Hepatocyte (in vitro differentiated cells): ENCODE measurements around the gene PGBD2. TPM values are rescaled to one million over a fixed set of nuclear protein-coding genes. Genes with fewer than 3 reads are reported as not detected.

Experiments
- DNase-seq: peaks from one replicate; pipeline ENCODE4 v3.0.0-alpha.2; 2016; ENCODE audit warnings: low spot score
- H2AFZ ChIP-seq: fragments of 200-600 bp; sonication (generic); 2 replicates; pipeline ENCODE4 v1.6.0; 2016; ENCODE audit warnings: antibody characterized with exemption, mild to moderate bottlenecking
- H3K27ac ChIP-seq: fragments of 200-600 bp; sonication (generic); 2 replicates; pipeline ENCODE4 v1.5.1; 2016; ENCODE audit warnings: mild to moderate bottlenecking
- H3K27me3 ChIP-seq: fragments of 200-600 bp; sonication (generic); 2 replicates; pipeline ENCODE4 v1.6.1; 2016
- H3K36me3 ChIP-seq: fragments of 200-600 bp; sonication (generic); replicated peaks from 2 replicates; pipeline ENCODE4 v1.5.1; 2016; ENCODE audit warnings: low read depth; ENCODE audit not compliant: insufficient read depth
- H3K4me1 ChIP-seq: fragments of 200-600 bp; sonication (generic); 2 replicates; pipeline ENCODE4 v1.5.1; 2016; ENCODE audit warnings: mild to moderate bottlenecking, moderate library complexity; ENCODE audit not compliant: insufficient read depth
- H3K4me2 ChIP-seq: fragments of 200-600 bp; sonication (generic); 2 replicates; pipeline ENCODE4 v1.6.0; 2016
- H3K4me3 ChIP-seq: fragments of 200-600 bp; sonication (generic); 2 replicates; pipeline ENCODE4 v1.5.1; 2016; ENCODE audit warnings: mild to moderate bottlenecking
- H3K79me2 ChIP-seq: fragments of 200-600 bp; sonication (generic); 2 replicates; pipeline ENCODE4 v1.6.0; 2017; ENCODE audit warnings: mild to moderate bottlenecking
- H3K9me2 ChIP-seq: fragments of 200-600 bp; sonication (generic); replicated peaks from 2 replicates; pipeline ENCODE4 v1.6.0; 2017; ENCODE audit warnings: mild to moderate bottlenecking; ENCODE audit not compliant: insufficient read depth
- H3K9me3 ChIP-seq: fragments of 200-600 bp; sonication (generic); 2 replicates; pipeline ENCODE4 v1.5.1; 2016; ENCODE audit warnings: low read depth, mild to moderate bottlenecking
- H4K20me1 ChIP-seq: fragments of 200-600 bp; sonication (generic); 2 replicates; pipeline ENCODE4 v1.6.0; 2016; ENCODE audit warnings: mild to moderate bottlenecking; ENCODE audit not compliant: insufficient read depth, poor library complexity, severe bottlenecking
- EZH2 ChIP-seq: fragments of 200-600 bp; sonication (generic); IDR thresholded peaks from 2 replicates; pipeline ENCODE4 v1.6.1; 2016; ENCODE audit warnings: antibody characterized with exemption, mild to moderate bottlenecking, borderline replicate concordance
- EZH2phosphoT487 ChIP-seq: fragments of 200-600 bp; sonication (generic); IDR thresholded peaks from one replicate; pipeline ENCODE4 v1.6.1; 2018; ENCODE audit warnings: antibody characterized with exemption, mild to moderate bottlenecking, low read depth, moderate library complexity; ENCODE audit not compliant: unreplicated experiment, severe bottlenecking
- WGBS: methylation state at CpG from one replicate; pipeline ENCODE4 v1.1.6; 2016; ENCODE audit warnings: low lambda C conversion rate; ENCODE audit errors: missing lambda C conversion rate; 5-methylcytosine and 5-hydroxymethylcytosine counted together
- polyA plus RNA-seq: library from polyadenylated mRNA; unstranded; fragments of >200 nt; fragmentation: Nextera tagmentation; extraction: Ambion mirVana; gene quantifications from 2 replicates; pipeline ENCODE4 v1.2.1, GENCODE V29; 2016
- total RNA-seq: library from RNA; depleted of rRNA; stranded (reverse); fragments of >200 nt; gene quantifications from 2 replicates; pipeline ENCODE4 v1.2.3, GENCODE V29; 2014
- TF ChIP-seq, protein P1 (sequence below): fragments of 200-600 bp; sonication (generic); IDR thresholded peaks from 2 replicates; pipeline ENCODE4 v1.5.1; 2016; ENCODE audit warnings: antibody characterized with exemption, mild to moderate bottlenecking; ENCODE audit not compliant: poor library complexity

Gene PGBD2
- total and polyA plus RNA-seq, 2 experiments from 2014 or later, result 5.6 to 6.6 TPM

DNA sequence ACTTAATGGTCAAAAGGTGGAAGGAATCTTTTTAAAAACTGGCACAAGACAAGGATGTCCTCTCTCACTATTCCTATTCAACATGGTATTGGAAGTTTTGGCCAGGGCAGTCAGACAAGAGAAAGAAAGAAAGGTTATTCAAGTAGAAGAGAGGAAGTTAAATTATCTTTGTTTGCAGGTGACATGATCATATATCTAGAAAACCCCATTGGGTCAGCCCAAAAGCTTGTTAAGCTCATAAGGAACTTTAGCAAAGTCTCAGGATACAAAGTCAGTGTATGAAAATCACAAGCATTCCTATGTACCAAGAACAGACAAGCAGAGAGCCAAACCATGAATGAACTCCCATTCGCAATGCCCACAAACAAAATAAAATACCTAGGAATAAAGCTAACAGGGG lies 5.4 kb upstream of the PGBD2 start:
- Histone ChIP-seq H3K27me3 (peaks cover 5% of the 10 kb centered on the region), H3K4me1 (no peaks in the 10 kb centered on the region), H3K9me3 (no peaks in the 10 kb centered on the region), H3K4me3 (no peak overlapping the region), H3K79me2 (no peaks in the 10 kb centered on the region), H3K9me2 (no peaks in the 10 kb centered on the region), H3K36me3 (no peaks in the 10 kb centered on the region), H3K27ac (no peak overlapping the region), H2AFZ (no peak overlapping the region), H3K4me2 (no peak overlapping the region), H4K20me1 (no peaks in the 10 kb centered on the region)
- TF ChIP-seq, protein P1, sequence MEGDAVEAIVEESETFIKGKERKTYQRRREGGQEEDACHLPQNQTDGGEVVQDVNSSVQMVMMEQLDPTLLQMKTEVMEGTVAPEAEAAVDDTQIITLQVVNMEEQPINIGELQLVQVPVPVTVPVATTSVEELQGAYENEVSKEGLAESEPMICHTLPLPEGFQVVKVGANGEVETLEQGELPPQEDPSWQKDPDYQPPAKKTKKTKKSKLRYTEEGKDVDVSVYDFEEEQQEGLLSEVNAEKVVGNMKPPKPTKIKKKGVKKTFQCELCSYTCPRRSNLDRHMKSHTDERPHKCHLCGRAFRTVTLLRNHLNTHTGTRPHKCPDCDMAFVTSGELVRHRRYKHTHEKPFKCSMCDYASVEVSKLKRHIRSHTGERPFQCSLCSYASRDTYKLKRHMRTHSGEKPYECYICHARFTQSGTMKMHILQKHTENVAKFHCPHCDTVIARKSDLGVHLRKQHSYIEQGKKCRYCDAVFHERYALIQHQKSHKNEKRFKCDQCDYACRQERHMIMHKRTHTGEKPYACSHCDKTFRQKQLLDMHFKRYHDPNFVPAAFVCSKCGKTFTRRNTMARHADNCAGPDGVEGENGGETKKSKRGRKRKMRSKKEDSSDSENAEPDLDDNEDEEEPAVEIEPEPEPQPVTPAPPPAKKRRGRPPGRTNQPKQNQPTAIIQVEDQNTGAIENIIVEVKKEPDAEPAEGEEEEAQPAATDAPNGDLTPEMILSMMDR, result no peak
- 91% methylated on average over 1 of the region's 1 CpG for WGBS
- DNase-seq, result no peak

DNA sequence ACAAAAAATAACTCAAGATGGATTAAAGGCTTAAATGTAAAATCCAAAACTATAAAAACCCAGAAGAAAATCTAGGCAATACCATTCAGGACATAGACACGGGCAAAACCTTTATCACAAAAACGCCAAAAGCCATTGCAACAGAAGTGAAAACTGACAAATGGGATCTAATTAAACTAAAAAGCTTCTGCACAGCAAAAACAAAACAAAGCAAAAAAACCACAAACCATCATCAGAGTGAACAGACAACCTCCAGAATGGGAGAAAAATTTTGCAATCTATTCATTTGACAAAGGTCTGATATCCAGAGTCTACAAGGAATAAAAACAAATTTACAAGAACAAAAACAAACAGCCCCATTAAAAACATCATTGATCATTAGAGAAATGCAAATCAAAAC lies 4.5 kb upstream of the PGBD2 start:
- Histone ChIP-seq H3K79me2 (no peaks in the 10 kb centered on the region), H3K9me3 (no peaks in the 10 kb centered on the region), H3K27me3 (peaks cover 5% of the 10 kb centered on the region), H3K4me1 (no peaks in the 10 kb centered on the region), H3K36me3 (no peaks in the 10 kb centered on the region), H4K20me1 (no peaks in the 10 kb centered on the region), H3K4me3 (no peak overlapping the region), H3K27ac (no peak overlapping the region), H3K9me2 (no peaks in the 10 kb centered on the region), H3K4me2 (no peak overlapping the region), H2AFZ (no peak overlapping the region)
- no peak for DNase-seq
- no peak for TF ChIP-seq EZH2
- TF ChIP-seq, protein P1, result no peak
- no peak for TF ChIP-seq EZH2phosphoT487
- 90% methylated on average over 2 of the region's 2 CpGs for WGBS

DNA sequence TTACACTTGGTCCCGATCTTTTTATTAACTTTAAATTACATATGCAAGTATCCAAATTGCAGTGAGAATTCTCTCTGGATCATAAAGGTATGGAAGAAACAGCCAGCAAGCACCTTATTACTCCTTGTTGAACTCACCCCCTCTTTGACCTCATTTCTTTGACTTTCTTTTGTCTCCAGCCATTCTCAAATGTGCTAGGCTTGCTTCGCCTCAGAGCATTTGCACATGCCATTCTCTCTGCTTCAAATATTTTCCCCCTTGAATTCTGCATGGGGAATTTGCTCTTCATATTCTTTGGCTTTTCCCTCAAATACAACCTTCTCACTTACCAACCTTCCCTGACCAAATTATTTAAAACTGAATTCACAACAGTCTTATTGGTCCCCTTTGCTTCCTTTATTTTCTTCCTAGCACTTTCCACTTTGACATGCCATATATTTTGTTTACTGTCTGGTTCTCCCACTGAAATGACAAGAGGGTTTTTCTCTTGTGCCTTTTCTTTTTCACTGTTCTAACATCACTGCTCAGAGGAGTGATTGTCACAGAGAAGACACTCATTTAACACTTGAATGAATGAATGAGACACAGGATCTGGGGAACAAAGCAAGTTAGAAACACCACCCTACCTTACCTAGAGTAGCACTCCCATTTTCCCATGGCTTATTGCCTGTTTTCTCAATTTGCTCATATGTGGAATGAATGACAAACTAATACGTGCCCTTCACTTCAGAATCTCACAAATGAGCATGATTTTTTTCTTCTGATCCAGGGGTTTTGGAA lies 1.4 kb upstream of the PGBD2 start:
- Histone ChIP-seq H3K4me2 (no peak overlapping the region), H3K27me3 (peaks cover 5% of the 10 kb centered on the region), H3K79me2 (peaks cover 23% of the 10 kb centered on the region), H3K9me2 (no peaks in the 10 kb centered on the region), H3K9me3 (no peaks in the 10 kb centered on the region), H3K36me3 (no peaks in the 10 kb centered on the region), H3K4me1 (peaks cover 13% of the 10 kb centered on the region), H4K20me1 (no peaks in the 10 kb centered on the region), H3K27ac (no peak overlapping the region), H3K4me3 (no peak overlapping the region), H2AFZ (no peak overlapping the region)
- TF ChIP-seq, protein P1, result no peak
- TF ChIP-seq EZH2phosphoT487 (no peak), EZH2 (no peak)
- DNase-seq, result no peak
- 91% methylated on average over 3 of the region's 3 CpGs for WGBS

DNA sequence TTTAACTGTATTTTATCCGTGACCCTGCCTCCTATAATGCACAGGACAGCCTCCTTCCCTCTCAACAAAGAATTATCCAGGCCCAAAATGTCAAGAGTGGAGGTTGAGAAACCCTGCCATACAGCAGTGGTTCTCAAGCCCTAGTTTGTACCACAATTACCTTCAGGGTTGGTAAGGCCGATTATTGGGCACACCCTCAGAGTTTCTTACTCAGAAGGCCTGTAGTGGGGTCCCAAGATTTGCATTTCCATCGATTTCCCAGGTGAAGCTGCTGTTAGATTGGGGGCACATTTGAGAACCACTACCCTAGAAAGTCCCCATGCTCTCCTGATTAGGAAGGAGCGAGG lies 400 bp upstream of the PGBD2 start:
- Histone ChIP-seq H3K9me2 (no peaks in the 10 kb centered on the region), H3K4me1 (peaks cover 13% of the 10 kb centered on the region), H3K9me3 (no peaks in the 10 kb centered on the region), H3K27ac (peak overlapping the region; percentile 98), H2AFZ (peak overlapping the region; percentile 99), H3K79me2 (peaks cover 33% of the 10 kb centered on the region), H3K4me3 (peak overlapping the region; percentile 26), H3K27me3 (peaks cover 3% of the 10 kb centered on the region), H3K4me2 (peak overlapping the region; percentile 78), H3K36me3 (no peaks in the 10 kb centered on the region), H4K20me1 (no peaks in the 10 kb centered on the region)
- no peak for TF ChIP-seq EZH2
- TF ChIP-seq EZH2phosphoT487, result no peak
- TF ChIP-seq, protein P1, result no peak
- no peak for DNase-seq
- WGBS, result 37% methylated on average over 4 of the region's 4 CpGs
